ENCODE results near the gene ANO1.
"Not testable (repeated sequence)": the region's sequence is repeated elsewhere in the genome, so short reads cannot be mapped to it uniquely, and the experiment has no call there.

The ANO1 gene

DNA sequence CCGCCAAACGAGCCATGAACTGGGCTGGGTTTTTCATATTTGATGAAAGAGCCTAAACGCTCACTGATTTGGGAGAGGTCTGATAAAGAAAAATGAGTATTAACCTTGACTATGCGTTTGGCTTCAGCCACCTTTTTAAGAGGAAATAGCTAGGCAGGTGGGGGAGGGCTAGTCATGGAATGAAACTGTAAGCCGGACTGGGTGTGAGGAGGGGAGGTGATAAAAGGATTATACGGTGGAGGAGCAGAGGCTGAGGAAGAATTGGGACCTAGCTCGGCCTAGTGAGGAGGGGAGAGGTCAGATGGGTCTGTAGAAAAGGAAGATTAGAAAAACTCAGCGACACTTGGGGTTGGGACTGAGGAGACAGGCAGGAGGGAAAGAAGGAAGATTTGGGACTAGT, 140.0 kb downstream of the ANO1 start:
- not testable (repeated sequence) for DNase-seq

DNA sequence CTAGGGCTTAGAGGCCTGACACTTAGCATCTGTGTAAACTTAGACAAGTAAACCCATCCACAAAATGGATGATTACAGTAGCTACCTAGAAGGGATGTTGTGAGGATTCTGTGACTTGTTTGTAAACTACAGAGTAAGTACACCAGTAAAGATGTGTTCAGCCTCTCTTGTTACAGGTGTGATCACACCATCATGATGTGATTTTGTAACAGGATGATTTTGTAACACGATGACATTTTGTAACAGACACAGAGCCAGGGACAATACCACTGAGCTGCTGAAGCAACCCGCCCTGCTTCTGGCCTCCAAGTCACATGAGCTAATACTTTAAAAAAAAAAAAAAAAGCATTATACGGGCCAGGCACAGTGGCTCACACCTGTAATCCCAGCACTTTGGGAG, 142.0 kb downstream of the ANO1 start:
- no peak for DNase-seq

DNA sequence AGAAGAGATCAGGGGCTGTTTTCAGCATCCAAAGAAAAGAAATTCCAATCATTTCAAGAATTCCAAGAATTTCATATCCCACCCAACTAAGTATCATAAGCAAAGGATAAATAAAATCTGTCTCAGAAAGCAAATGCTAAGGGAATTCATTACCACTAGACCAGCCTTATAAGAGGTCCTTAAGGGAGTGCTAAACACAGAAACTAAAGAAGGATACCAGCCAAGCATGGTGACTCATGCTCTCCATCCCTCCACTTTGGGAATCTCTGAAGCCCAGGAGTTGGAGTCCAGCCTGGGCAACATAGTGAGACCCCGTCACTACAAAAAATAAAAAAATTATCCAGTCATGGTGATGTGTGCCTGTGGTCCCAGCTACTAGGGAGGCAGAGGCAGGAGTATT, 142.8 kb downstream of the ANO1 start:
- no peak for DNase-seq

DNA sequence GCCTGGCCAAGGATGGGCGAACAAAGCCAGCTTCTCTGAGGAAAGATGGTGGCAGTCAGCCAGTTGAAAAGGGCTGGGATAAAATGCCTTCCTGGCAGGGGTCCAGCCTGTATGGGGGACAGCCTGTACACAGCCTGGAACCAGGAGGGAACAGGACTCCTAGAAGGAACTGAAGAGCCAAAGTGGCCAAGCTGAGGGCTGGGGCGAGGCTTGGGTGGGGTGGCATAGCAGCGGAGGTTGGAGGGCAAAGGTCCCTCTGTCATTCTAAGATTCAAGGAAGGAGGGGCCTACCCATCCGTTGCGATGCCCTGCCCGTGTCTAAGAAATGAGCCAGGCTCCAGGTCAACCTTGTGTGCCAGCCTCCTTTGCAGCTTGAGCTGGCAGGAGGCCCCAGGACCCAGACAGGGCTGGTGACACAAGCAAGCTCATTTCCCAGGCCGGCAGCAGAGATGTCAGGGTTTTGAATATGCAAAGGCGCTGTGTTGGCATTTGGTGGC, 147.6 kb downstream of the ANO1 start:
- no peak for DNase-seq

DNA sequence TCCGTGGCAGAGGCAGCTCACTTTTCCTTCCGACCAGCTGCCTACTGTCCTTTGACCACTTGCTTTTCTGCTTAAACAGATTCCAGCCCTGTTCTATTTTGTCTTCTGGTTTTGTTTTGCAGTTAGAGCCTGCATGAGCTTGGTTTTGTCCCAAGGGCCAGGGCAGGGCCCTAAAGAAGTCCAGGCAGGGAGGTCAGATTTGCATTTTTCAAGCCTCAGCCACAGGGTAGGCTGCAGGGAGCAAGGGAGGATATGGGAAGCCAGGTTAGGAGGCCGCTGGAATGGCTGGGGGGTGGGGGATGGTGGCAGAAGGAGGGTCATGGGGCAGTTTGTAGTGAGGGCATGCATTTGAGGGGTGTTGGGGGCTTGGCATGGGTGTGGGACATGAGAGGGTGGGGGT, 148.1 kb downstream of the ANO1 start:
- no peak for DNase-seq

DNA sequence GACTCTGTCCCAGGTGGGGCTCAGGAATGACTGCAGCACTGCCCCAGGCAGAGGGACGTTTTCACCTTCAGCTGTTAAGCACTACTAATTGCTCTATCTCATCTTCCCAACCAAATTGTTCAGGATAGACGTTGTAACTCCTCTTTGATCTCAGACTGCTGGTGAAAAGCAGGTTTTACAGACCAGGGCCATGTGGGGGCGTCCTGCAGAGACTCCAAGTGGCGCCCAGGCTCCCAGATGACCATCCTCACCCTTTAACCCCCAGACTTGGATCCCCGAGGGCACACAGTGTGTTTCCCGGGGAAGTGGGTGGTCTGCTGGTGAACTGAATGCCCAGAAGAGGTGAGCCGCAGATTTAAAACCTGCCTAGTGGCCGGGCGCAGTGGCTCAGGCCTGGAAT, 148.8 kb downstream of the ANO1 start:
- no peak for DNase-seq

DNA sequence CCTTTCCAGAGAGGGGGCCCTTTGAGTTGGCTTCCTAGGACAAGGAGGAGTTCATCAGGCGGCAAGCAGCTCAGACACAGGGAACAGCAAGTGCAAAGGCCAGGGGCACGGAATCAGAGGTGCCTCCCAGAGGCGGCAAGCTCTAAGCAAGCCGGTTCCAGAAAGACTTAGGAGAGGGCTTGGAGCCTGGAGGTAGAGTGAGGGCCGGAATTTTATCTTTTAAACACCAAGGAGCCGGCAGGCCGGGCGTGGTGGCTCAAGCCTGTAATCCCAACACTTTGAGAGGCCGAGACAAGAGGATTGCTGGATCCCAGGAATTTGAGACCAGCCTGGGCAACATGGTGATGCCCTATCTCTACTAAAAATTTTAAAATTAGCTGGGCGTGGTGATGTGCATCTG, 151.6 kb downstream of the ANO1 start:
- no peak for DNase-seq

DNA sequence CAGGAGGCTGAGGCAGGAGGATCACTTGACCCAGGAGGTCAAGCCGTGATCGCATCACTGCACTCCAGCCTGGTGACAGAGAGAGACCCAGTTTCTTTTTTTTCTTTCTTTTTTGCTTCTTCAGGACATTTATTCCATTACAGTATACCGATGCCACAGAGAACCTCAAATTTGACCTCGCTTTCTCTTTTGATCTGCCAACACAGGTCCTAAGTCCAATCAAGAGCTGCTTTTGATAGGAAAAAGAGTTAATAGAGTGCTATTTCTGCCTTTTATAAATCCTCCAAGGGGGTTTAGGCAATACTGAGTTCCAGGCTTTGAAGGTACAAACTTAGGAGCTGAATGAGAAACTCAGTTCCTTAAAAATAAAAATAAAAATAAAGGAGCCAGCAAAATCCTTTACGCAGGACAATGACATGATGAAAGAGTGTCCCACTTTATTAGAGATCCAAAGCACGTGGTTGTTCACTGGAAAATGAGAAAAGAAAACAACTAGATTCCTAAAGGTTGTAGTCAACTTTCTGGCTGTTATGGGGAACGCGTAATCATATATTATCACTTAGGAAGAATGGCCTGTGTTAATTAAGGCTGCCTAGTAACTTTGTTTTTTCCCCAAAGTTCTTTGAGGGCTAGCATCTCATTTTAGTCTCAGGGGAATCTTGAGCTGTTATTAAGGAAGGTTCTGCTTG, 152.2 kb downstream of the ANO1 start:
- no peak for DNase-seq

DNA sequence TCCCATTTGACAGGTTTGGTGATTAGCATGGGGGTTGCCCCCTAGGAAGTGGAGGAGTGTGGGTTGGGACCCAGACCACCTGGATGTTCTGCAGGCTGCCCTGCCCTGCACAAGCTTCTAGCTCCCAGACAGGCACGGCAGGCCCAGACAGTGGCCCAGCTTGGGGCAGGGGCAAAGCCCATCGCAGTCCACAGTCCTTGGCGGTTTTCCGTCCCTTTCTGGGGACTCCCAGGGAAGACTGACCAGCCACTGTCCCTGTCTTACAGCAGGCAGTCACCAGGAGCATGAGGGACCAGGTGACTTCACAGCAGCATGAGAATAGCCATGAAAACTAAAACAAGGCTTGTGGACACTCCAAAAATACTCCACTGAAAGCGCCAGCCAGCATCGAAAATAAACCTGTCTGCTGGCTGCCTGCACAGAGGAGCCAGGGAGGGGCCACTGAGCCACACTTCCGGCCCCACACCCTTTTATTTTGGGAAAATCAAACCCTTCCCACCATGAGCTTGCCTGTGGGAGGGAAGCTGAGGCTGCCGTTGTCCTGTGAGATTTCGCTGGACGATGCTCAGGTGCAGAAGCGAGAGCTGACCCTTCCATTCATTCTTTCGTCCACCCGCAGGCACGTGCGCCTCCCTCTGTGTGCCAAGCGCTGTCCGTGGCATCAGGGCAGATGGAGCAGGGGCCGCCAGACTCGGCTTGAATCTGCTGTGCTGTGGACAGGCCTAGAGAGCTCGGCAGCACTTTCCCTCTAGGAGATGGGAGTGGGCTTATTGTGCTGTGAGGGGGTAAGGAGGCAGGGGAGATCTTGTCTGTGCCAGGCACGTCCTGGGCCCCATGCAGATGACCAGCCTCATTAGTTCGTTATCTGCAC, 153.0 kb downstream of the ANO1 start:
- no peak for DNase-seq

DNA sequence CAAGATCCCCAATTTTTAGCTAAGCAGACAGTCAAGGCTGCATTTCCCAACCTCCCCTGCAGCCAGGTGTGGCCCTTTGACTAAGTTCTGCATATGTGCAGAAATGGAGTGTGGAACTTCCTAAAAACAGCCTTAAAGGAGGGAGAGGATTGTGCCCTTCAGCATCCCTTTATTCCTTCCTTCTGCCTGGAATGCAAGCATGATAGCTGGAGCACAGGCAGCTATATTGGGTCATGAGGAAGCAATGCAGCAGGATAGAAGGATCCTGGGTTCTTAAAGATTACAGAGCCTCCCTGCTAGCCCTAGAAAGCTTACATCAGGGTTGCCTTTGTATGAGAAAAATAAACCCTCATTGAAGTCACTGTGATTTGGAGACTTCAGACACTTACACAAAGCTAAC, 154.9 kb downstream of the ANO1 start:
- no peak for DNase-seq

DNA sequence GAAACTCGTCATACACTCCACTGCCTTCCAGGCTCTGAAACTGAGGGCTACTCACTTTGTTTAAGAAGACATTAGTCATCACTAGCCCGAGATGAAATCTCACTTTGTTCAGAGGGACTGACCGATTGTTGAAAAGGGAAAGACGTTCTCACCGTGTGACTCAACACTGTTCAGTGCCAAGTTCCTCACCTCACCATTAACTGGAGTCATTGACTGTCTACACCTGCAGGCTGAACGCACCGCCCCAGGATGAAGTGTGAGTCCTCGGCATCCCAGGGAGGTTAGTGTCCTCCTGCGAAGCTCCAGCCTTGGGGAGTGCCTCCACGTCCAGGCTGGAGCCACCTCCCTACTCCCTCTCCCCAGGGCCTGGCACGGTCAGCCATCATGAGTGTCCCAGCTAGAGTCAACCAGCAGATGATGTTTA, 155.4 kb downstream of the ANO1 start:
- DNase-seq, result no peak

DNA sequence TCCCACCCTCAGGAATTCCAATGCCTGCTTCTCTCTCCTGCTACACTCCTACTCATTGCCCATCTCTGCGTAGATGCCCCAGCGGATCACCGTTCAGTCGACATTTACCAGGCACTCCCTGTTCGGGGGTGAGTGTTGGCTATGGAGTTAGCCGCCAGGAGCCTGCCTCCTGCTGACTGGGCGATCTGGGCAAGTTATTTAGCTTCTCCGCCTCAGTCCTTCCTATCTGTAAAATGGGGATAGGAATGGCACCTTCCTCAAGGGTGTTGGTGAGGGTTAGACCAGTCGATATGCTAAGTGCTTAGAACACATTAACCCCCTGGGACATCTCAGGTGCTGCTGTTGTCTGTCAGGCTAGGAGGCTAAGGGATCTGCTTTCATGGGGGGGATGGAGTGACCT, 155.8 kb downstream of the ANO1 start:
- no peak for DNase-seq
